Transverse colon (tissue), 4 donors: ENCODE data around the gene AGO4. TPM values are rescaled to one million over a fixed set of nuclear protein-coding genes. Genes with fewer than 3 reads are reported as not detected.
"Not testable (repeated sequence)": the region's sequence is repeated elsewhere in the genome, so short reads cannot be mapped to it uniquely, and the experiment has no call there.

ENCODE experiments used
- DNase-seq: peaks from one replicate; pipeline ENCODE4 v3.0.0-alpha.2; 2019
- H3K27ac ChIP-seq, 4 donors: fragments of 200-600 bp; sonication (generic); 2 replicates each; pipeline ENCODE4 v1.5.1; 2016 to 2018; ENCODE audit warnings: inconsistent platforms in 4 of 4
- H3K27me3 ChIP-seq: fragments of 200-600 bp; sonication (generic); 2 replicates; pipeline ENCODE4 v1.5.1; 2017; ENCODE audit warnings: inconsistent platforms
- H3K36me3 ChIP-seq, 4 donors: fragments of 200-600 bp; sonication (generic); 2 replicates each; pipeline ENCODE4 v1.5.1; 2017 to 2019; ENCODE audit warnings: inconsistent platforms in 4 of 4
- H3K4me1 ChIP-seq, 4 donors: fragments of 200-600 bp; sonication (generic); 2 replicates each; pipeline ENCODE4 v1.5.1; 2017 to 2020; ENCODE audit warnings: inconsistent platforms in 4 of 4
- H3K4me3 ChIP-seq, 4 donors: fragments of 200-600 bp; sonication (generic); 1 replicate in 1 of 4; 2 replicates in 3 of 4; pipeline versions ENCODE4 v1.5.1 to v1.6.1; 2017 to 2019; ENCODE audit warnings: inconsistent platforms in 4 of 4
- H3K9me3 ChIP-seq, 2 donors: fragments of 200-600 bp; sonication (generic); 2 replicates each; pipeline ENCODE4 v1.5.1; 2017 to 2019; ENCODE audit warnings: inconsistent platforms in 2 of 2
- CTCF ChIP-seq, 5 experiments: fragments of 200-600 bp in 3 of 5; fragments of 450-650 bp in 2 of 5; sonication (generic) in 3 of 5; IDR thresholded peaks; 1 replicate in 2 of 5; 2 replicates in 3 of 5; pipeline ENCODE4 v1.5.1; 2016 to 2017; ENCODE audit warnings: antibody characterized with exemption in 5 of 5, inconsistent platforms in 3 of 5, mild to moderate bottlenecking in 2 of 5, moderate library complexity in 1 of 5
- EP300 ChIP-seq: sonication (generic); formaldehyde crosslinking; IDR thresholded peaks from one replicate; pipeline ENCODE4 v1.6.1; 2017; ENCODE audit warnings: antibody characterized with exemption, low read depth
- POLR2A ChIP-seq: fragments of 450-650 bp; IDR thresholded peaks from one replicate; pipeline ENCODE4 v1.6.1; 2016; ENCODE audit warnings: antibody characterized with exemption, mild to moderate bottlenecking, moderate library complexity
- POLR2AphosphoS5 ChIP-seq, 3 donors: sonication (generic); formaldehyde crosslinking; IDR thresholded peaks; one replicate each; pipeline ENCODE4 v1.6.1; 2016; ENCODE audit warnings: antibody characterized with exemption in 3 of 3
- WGBS, 2 donors: methylation state at CpG; one replicate each; pipeline ENCODE4 v1.1.5; 2018; ENCODE audit warnings: low coverage in 1 of 2; 5-methylcytosine and 5-hydroxymethylcytosine counted together
- in situ Hi-C, 4 donors: fragments of 200-750 bp; cut with MboI; loops; one replicate each; pipeline versions ENCODE4 v1.15.0 to v1.15.1; 2017; ENCODE audit warnings: low sequenced_read_pairs in 3 of 4, low pct_ligation_motif_present in 1 of 4, low pct_unique_long_range_greater_than_20kb in 1 of 4
- intact Hi-C: fragments of 100-400 bp; cut with DNase I; formaldehyde crosslinking; loops from one replicate; pipeline ENCODE4 v1.15.1; 2023; ENCODE audit warnings: low total_unique reads
- total RNA-seq, 4 donors: library from RNA; depleted of rRNA; stranded (reverse); fragments of >200 nt; gene quantifications; one replicate each; pipeline ENCODE4 v1.1.0, GENCODE V29; 2016

Gene AGO4
- total RNA-seq, 4 donors from 2014 or later, result 6.4 to 21.3 (median 16.8) TPM

GRCh38 chr1:35809114-35810095 is 1.6 kb downstream of the AGO4 start:
- in situ Hi-C loops, result no loop called here

GRCh38 chr1:35810096-35810881 is 2.5 kb downstream of the AGO4 start:
- Histone ChIP-seq H3K27ac (peak overlapping the region; percentile 26 to 95 (median 90)), H3K4me1 (peaks cover 7 to 31% (median 20%) of the 10 kb centered on the region in 4 donors), H3K27me3 (no peaks in the 10 kb centered on the region), H3K36me3 (no peaks in the 10 kb centered on the region), H3K4me3 (no peak overlapping the region), H3K9me3 (no peaks in the 10 kb centered on the region)
- no peak for DNase-seq
- TF ChIP-seq EP300, result no peak
- TF ChIP-seq POLR2AphosphoS5 (IDR thresholded peaks at IDR 0.05), result no peak
- no peak for TF ChIP-seq CTCF (IDR thresholded peaks at IDR 0.05)
- no peak for TF ChIP-seq POLR2A
- in situ Hi-C loops (no loop called here), intact Hi-C loops (no loop called here)
- WGBS, 2 donors, result 63 to 80% methylated on average over 2 of the region's 2 CpGs

More at GRCh38 chr1:35809114-35810095, 1.6 kb downstream of the AGO4 start:
- 24 to 39% methylated on average over 7 of the region's 7 CpGs for WGBS, 2 donors
- no peak for DNase-seq
- TF ChIP-seq EP300 (no peak), POLR2A (no peak)
- Histone ChIP-seq H3K27ac (peak overlapping the region; percentile 89 to 95 (median 92)), H3K4me1 (peaks cover 7 to 31% (median 20%) of the 10 kb centered on the region in 4 donors), H3K9me3 (no peaks in the 10 kb centered on the region), H3K4me3 (peak overlapping the region; percentile 94 to 100 (median 96)), H3K36me3 (no peaks in the 10 kb centered on the region), H3K27me3 (no peaks in the 10 kb centered on the region)
- intact Hi-C loops, result no loop called here

GRCh38 chr1:35812754-35813153 is 4.9 kb downstream of the AGO4 start:
- H3K4me1 ChIP-seq, result peaks cover 7 to 28% (median 17%) of the 10 kb centered on the region in 4 donors

GRCh38 chr1:35825255-35825654 is 17.4 kb downstream of the AGO4 start:
- intact Hi-C loops, result no loop called here
- no peaks in the 10 kb centered on the region for H3K4me1 ChIP-seq
- no peak overlapping the region for H3K27ac ChIP-seq
- H3K9me3 ChIP-seq, result no peaks in the 10 kb centered on the region
- peaks cover 0 to 38% (median 13%) of the 10 kb centered on the region in 4 donors for H3K36me3 ChIP-seq
- H3K27me3 ChIP-seq, result no peaks in the 10 kb centered on the region
- no peak for TF ChIP-seq CTCF (IDR thresholded peaks at IDR 0.05)
- H3K4me3 ChIP-seq, result no peak overlapping the region
- in situ Hi-C loops, result no loop called here
- DNase-seq, result no peak
- 82 to 100% methylated on average over 1 of the region's 1 CpG for WGBS, 2 donors

More at GRCh38 chr1:35812754-35813153, 4.9 kb downstream of the AGO4 start:
- intact Hi-C loops, in situ Hi-C loops, H3K36me3 ChIP-seq, H3K27me3 ChIP-seq, DNase-seq, H3K9me3 ChIP-seq, H3K27ac ChIP-seq, H3K4me3 ChIP-seq: not testable (repeated sequence)
- WGBS, 2 donors, result 90 to 97% methylated on average over 3 to 5 of the region's 5 CpGs
